ENCODE results near the gene SULT6B1.

Gene SULT6B1

GRCh38 chr2:37203708-37204107 lies 15.2 kb upstream of the SULT6B1 start:
- no peak for TF ChIP-seq CTCF (IDR thresholded peaks at IDR 0.05; ENCODE audit: low read depth, low read length)
- no peak overlapping the region for H3K4me3 ChIP-seq (ENCODE audit: low read depth, low read length)

- TF ChIP-seq CTCF (IDR thresholded peaks at IDR 0.05; ENCODE audit: low read depth, low read length): no peak
Measured at GRCh38 chr2:37201766-37202165, 13.3 kb upstream of the SULT6B1 start.

GRCh38 chr2:37201208-37201607 lies 12.7 kb upstream of the SULT6B1 start:
- no peak for TF ChIP-seq CTCF (IDR thresholded peaks at IDR 0.05; ENCODE audit: low read depth, low read length)
- H3K4me3 ChIP-seq (ENCODE audit: low read depth, low read length): no peak overlapping the region

More at GRCh38 chr2:37201766-37202165, 13.3 kb upstream of the SULT6B1 start:
- H3K4me3 ChIP-seq (ENCODE audit: low read depth, low read length): no peak overlapping the region

- TF ChIP-seq CTCF (IDR thresholded peaks at IDR 0.05; ENCODE audit: low read depth, low read length): no peak
- no peak overlapping the region for H3K4me3 ChIP-seq (ENCODE audit: low read depth, low read length)
Measured at GRCh38 chr2:37198681-37199065, 10.2 kb upstream of the SULT6B1 start.

GRCh38 chr2:37196320-37197195 lies 8.1 kb upstream of the SULT6B1 start, which contains the start of gene CEBPZOS:
TSS of gene CEBPZOS (plus strand) at chr2:37196496. CDS start at chr2:37199705, 3,209 bp downstream.
- peak within 1 kb of the TSS; percentile 79 for H3K4me3 ChIP-seq (ENCODE audit: low read depth, low read length)
- TF ChIP-seq CTCF (IDR thresholded peaks at IDR 0.05; ENCODE audit: low read depth, low read length): no peak

- H3K4me3 ChIP-seq (ENCODE audit: low read depth, low read length): peak overlapping the region; percentile 79
Measured at GRCh38 chr2:37195862-37196319, 7.4 kb upstream of the SULT6B1 start.

- TF ChIP-seq CTCF (IDR thresholded peaks at IDR 0.05; ENCODE audit: low read depth, low read length): no peak
- no peak overlapping the region for H3K4me3 ChIP-seq (ENCODE audit: low read depth, low read length)
Measured at GRCh38 chr2:37192551-37192950, 4.1 kb upstream of the SULT6B1 start.
